ENCODE measurements around the gene SLC5A11.

GRCh38 chr16:24915019-24915418 lies 69.3 kb downstream of the SLC5A11 start:
- TF ChIP-seq POLR2A (IDR thresholded peaks at IDR 0.05): no peak
- no peak for TF ChIP-seq CTCF (IDR thresholded peaks at IDR 0.05)

All from body of pancreas (tissue), 4 donors.